Spleen (tissue), 7 donors: ENCODE measurements around the gene TSEN15.

Source experiments
- CTCF ChIP-seq, 11 experiments: fragments of 200-600 bp in 7 of 11; fragments of 450-650 bp in 4 of 11; sonication (generic) in 4 of 11; IDR thresholded peaks in 8 of 11; conservative IDR thresholded peaks in 3 of 11; 1 replicate in 7 of 11; 2 replicates in 4 of 11; pipeline versions ENCODE4 v1.4.0 to v1.8.0; 2016 to 2021; ENCODE audit warnings: antibody characterized with exemption in 11 of 11, inconsistent platforms in 4 of 11, mild to moderate bottlenecking in 1 of 11
- POLR2A ChIP-seq, 3 donors: fragments of 450-650 bp; IDR thresholded peaks; one replicate each; pipeline ENCODE4 v1.5.1; 2017; ENCODE audit warnings: antibody characterized with exemption in 3 of 3, mild to moderate bottlenecking in 1 of 3
- POLR2AphosphoS5 ChIP-seq, 3 donors: sonication (generic); formaldehyde crosslinking; IDR thresholded peaks; one replicate each; pipeline ENCODE4 v1.5.1; 2017; ENCODE audit warnings: antibody characterized with exemption in 3 of 3
- donor health status: DM: no; HTN: no; CAD: no; lungs with moderate emphysema.
- donor health status: DM: no; HTN: no; CAD: no.
- donor health status: DM: no; HTN: no; CAD: no.

DNA sequence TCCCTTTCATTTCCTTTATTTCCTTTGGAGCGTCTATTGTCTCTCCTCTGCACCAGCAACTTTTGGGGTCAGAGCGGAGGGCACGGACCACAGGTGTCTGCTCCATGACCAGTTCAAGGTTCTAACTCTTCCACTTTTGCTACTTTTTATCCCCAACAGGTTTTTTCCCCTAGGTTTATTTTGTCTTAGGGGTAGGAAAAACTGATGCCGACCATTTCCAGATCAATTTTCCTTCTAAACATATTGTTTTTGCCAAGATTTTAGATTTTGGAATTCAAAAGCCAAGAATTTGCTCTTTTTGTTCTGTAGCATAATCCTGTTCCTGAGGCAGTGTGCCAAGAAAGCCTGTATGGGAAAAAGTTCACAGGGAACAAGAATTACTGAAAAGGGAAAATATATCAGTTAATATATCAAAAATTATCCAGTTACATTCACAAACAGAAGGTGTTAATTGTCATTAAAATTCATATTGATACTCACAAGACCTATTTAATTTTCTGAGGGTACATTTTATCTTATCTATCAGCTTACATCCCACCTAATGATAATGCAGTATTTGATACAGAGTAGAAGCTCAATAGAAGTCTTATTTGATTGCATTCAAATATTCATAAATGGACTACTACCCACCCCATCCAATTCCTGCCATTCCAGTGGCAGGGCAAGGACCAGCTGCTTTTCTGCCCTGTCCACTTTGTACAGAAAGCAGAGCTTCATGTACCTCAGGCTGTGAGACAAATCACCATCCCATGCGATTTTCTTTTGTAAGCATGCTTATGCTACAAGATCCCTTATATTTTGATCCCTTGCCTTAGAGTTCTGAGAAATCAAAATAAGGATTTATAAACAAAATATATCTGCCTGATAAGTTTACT, 31.2 kb downstream of the TSEN15 start:
- TF ChIP-seq CTCF (IDR thresholded peaks at IDR 0.05 in 8 of 11, conservative IDR thresholded peaks at IDR 0.05 in 3 of 11) (no peak), POLR2AphosphoS5 (IDR thresholded peaks at IDR 0.05) (no peak), POLR2A (IDR thresholded peaks at IDR 0.05) (no peak)
